Measurements from ENCODE around the gene SYCP2. TPM values are rescaled to one million over a fixed set of nuclear protein-coding genes. Genes with fewer than 3 reads are reported as not detected.
"Not testable (repeated sequence)": the region's sequence is repeated elsewhere in the genome, so short reads cannot be mapped to it uniquely, and the experiment has no call there.

Gene SYCP2
- total RNA-seq, 1 experiment from 2014 or later, result 0.29 TPM

DNA sequence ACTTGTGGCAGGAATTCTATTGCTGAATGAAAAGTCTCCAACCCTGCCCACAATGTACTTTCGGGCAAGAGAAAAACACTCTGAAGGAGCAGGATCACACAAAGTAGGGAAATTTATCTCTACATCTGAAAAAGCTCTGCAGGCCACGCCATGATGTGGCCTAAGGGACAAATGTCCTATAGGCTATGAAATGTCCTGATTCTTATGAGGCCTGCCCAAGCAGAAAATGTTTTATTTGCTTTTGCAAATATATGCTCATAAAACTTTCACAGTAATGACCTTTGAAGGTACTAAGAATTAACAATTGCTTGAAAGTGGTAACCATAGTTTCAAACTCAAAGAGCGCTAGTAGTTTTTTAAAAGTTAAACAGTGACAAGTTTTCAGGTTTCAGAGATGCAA, 31.0 kb downstream of the SYCP2 start:
- no peak for DNase-seq (ENCODE audit: low spot score)

DNA sequence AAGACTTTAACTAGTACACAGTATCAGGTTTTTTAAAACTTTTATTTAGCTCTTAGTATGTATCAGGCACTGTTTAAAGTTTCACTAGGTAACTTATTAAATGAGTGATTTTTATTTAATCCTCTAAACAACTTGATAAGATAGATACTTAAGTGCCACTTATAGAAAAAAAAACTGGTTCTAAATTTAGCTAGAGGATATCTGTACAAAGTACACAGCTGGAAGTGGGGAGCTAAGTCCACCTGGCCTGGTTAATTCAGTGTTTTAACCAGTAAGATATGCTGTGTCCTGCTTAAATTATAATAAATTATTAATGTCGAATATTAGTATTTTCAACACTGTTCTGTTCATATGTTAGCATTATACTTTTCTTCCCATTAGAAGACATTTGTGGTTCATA, 37.5 kb downstream of the SYCP2 start:
- DNase-seq (ENCODE audit: low spot score), result no peak

DNA sequence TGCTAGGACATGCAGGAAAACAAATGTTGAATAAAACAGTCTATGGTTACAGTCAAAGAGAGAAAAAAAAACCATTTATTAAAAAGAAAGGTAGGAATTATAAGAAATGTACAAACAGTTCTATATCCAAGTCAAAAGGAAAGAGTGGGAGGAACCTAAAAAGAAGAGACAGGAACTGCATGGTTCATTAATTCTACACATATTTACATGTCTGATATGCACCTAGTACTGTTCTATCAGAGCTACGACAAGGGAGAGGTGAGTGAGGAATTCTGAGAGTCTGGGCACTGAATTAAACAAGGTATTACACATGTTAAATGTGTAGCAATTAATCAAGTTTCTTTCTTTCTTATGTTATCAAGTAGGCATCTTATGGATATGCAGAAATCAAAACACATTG, 41.9 kb downstream of the SYCP2 start:
- DNase-seq (ENCODE audit: low spot score), result no peak

DNA sequence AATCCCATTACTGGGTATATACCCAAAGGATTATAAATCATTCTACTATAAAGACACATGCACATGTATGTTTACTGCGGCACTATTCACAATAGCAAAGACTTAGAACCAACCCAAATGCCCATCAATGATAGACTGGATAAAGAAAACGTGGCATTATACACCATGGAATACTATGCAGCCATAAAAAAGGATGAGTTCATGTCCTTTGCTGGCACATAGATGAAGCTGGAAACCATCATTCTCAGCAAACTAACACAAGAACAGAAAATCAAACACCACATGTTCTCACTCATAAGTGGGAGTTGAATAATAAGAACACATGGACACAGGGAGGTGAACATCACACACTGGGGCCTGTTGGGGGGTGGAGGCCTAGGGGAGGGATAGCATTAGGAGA, 43.4 kb downstream of the SYCP2 start:
- not testable (repeated sequence) for DNase-seq (ENCODE audit: low spot score)

DNA sequence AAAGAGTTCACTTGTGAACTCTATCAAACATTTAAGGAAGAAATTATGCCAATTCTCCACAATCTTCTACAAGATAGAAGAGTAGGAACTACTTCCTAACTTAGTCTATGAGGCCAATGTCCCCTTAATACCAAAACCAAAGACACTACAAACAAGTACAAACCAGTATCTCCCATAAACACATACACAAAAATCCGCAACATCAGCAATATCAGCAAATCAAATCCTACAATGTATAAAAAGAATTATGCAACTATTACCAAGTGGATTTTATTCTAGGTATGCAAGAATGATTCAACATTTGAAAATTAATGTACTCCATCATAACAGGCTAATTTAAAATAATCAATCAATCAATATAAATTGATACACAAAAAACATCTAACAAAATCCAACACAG, 45.4 kb downstream of the SYCP2 start:
- no peak for DNase-seq (ENCODE audit: low spot score)

DNA sequence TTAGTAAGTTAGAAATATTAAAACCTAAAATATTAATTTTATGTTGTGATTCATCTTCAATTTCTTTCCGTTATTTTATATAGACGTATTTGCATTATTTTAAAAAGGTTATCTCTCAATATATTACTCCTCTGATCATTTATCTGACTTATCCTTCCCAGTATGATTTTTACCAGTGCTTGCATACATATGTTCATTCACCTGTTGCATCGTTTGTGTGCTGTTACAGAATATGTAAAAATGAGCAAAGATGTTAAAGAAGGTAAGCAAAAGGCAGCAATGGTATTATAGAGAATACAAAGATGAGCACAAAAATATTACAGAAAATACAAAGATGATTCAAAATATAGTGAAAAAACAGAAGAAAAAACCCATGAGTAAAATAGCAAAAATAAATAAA, 48.9 kb downstream of the SYCP2 start:
- no peak for DNase-seq (ENCODE audit: low spot score)

DNA sequence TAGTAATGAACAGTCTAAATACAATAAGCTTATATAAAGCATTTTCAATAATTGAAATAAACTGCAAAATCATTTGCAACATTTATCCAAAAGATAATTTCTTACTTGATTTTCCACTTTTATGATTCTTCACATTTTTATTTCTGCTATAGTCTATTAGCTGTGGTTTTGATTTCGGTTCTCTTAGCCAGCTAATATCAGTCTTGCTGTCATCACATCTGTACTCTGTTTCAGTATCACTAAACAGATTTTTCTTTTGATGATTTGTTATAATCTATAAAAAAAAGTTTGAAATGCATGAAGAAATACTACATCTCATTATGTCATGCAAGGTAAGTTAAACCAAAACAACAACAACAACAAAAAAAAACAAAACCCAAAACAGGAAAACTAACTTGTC, 53.2 kb downstream of the SYCP2 start:
- no peak for DNase-seq (ENCODE audit: low spot score)

DNA sequence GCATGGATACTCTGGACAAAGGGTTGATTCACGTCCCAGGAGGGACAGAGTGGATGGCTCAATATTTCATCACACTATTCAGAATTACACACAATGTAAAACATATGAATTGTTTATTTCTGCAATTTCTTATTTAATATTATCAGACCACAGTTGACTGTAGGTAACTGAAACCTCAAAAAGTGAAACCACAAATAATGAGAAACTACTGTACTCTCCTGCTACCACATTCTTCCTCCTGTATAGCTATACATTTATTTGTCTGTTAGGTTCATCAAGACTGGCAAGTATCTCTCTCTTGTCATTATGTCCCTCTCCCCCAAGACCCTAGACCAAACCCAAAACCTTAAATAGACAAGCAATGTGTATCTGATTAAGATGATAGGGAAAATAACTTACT, 60.0 kb downstream of the SYCP2 start:
- no peak for DNase-seq (ENCODE audit: low spot score)

DNA sequence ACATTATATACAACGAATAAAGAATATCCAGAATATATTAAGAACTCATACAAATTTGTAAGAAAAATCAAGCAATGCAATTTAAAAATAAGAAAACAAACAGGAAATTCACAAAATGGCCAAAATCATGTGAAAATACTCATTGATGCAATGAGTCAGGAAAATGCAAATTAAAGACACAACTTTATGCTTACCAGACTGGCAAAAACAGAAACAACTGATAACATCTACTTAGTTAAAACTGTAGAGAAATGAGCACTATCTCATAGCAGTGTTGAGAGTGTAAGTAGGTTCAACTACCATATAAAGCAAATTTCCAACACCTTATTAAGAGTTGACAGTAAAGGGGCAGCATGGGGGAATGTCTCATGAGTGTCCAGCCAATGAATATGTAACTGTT, 62.3 kb downstream of the SYCP2 start:
- no peak for DNase-seq (ENCODE audit: low spot score)

DNA sequence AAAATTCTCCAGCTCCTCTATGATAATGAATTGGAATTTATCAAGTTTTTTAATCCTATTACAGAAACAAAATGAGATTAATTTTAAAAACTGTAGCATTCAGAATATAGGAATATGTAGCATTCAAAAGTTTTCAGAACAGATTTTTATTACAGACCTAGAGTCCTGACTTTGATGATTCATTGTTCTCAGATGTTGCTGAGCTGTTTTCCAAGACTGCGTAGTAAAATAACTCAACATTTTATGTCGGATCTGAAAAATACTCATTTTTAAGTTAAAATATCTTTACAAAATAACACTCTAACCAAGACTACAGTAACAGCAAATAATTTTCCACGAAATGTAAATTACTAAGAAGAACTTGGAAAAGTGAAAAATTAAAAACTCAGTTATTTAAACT, 67.1 kb downstream of the SYCP2 start:
- no peak for DNase-seq (ENCODE audit: low spot score)

DNA sequence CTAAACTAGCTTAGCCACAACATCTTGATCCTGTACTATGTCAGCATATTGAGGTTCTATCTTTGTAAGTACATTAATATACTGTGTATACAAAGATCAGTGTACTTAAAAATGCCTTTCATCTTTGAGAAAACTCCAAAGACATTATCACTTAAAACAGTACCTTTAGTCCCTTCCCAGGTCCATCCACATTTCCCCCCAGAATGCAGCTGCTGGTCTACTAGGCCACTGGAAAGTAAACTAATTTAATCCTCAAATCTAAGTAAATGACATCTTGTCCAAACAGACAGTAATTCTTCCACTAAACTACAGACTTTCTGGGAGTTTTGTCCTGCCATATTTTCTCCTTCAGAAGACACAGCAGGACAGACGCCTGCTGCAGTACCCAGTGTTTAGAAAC, 68.7 kb downstream of the SYCP2 start:
- DNase-seq (ENCODE audit: low spot score), result no peak

DNA sequence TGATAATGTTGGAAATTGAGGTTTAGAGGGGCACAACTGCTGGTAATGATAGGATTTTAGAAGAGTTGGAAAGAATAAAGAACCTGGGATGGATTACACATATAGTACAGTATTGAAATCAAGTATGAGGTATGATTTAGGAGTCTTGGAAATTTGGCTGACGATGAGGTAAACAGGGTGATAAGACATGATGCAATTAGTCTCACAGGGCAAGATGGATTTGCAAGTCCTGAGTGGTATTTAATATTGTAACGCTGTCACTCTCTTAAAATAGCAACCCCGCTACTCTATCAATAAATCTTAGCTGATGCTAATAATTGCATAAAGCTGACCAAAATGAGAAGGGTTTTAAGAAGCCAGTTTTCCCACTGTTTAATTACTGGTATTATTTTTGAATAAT, 70.4 kb downstream of the SYCP2 start:
- DNase-seq (ENCODE audit: low spot score), result no peak

DNA sequence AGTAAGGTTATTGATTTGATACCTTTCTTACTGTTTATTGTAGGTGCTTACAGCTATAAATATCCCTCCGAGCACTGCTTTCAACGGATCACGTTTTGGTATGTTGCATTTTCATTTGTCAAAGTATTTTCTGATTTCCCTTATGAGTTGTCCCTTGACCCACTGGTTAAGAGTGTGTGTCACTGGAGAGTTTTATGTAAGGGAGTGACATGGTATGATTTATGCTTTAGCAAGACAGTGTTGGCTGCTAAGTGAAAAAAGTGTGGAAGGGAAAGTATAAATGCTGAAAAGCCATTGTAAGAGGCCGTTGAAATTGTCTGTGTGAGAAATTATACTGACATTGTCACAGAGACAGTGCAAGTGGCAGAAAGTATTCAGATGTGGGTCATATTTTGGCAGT, 72.0 kb downstream of the SYCP2 start:
- DNase-seq (ENCODE audit: low spot score), result no peak

DNA sequence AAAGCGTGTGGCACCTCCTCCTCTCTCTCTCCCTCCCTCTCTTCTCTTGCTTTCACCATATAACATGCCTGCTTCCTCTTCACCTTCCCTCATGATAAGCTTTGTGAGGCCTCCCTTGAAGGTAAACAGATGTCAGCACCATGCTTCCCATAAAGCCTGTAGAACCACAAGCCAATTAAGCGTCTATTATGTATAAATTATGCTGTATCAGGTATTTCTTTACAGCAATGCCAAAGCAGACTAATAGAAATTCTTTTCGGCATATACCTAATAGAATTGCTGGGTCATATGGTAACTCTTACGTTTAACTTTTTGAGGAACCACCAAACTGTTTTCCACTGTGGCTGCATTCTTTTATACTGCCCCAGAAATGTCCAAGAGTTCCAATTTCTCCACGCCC, 75.0 kb downstream of the SYCP2 start:
- no peak for DNase-seq (ENCODE audit: low spot score)

DNA sequence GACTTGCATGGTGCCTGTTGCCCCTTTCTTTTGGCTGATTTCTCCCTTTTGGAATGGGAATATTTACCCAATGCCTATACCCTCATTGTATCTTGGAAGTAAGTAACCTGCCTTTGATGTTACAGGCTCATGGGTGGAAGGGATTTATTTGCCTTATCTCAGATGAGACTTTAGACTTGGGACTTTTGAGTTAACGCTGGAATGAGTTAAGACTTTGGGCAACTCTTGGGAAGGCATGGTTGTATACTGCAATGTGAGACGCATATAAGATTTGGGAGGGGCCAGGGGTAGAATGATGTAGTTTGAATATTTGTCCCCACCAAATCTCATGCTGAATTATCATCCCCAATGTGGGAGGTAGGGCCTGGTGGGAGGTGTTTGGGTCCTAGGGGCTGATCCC, 75.5 kb downstream of the SYCP2 start:
- no peak for DNase-seq (ENCODE audit: low spot score)

DNA sequence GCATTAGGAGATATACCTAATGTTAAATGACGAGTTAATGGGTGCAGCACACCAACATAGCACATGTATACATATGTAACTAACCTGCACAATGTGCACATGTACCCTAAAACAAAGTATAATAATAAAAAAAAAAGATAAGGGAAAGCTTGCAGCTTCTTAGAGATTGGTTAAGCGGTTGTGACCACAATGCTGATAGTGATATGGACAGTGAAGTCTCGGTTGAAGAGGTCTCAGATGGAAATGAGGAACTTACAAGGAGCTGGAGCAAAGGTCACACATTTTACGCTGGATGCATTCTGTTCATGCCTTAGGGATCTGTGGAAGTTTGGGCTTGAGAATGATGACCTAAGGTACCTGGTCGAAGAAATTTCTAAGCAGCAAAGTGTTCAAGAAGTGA, 76.5 kb downstream of the SYCP2 start:
- DNase-seq (ENCODE audit: low spot score), result not testable (repeated sequence)

DNA sequence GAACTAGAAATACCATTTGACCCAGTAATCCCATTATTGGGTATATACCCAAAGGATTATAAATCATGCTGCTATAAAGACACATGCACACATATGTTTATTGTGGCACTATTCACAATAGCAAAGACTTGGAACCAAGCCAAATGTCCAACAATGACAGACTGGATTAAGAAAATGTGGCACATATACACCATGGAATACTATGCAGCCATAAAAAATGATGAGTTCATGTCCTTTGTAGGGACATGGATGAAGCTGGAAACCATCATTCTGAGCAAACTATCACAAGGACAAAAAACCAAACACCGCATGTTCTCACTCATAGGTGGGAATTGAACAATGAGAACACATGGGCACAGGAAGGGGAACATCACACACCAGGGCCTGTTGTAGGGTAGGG, 76.9 kb downstream of the SYCP2 start:
- not testable (repeated sequence) for DNase-seq (ENCODE audit: low spot score)

DNA sequence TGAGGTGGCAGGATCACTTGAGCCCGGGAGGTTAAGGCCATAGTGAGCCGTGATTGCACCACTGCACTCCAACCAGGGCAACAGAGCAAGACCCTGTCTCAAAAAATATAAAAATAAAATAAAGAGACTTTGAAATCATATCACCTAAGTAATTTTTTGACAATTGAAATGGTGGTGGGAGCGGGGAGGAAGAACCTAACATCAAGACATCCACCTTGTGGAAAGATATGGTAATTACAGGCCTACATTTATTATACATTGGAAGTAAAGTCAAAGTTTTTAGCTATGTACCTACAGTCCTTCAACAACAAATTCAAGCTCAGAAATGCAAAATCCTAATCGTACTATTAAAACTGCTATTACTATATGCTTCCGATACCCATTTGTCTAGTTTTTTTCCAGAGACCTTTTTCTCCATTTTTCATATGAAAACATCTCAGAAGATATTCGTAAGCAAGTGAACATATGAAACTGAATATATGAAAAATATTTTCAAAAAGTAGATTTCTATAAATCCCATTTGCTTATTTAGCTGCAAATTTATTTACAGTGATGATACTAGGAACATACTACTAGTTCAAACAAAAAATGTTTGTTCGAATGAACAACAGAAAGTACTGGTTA, 83.3 kb downstream of the SYCP2 start:
- DNase-seq (ENCODE audit: low spot score), result peak; percentile 23

DNA sequence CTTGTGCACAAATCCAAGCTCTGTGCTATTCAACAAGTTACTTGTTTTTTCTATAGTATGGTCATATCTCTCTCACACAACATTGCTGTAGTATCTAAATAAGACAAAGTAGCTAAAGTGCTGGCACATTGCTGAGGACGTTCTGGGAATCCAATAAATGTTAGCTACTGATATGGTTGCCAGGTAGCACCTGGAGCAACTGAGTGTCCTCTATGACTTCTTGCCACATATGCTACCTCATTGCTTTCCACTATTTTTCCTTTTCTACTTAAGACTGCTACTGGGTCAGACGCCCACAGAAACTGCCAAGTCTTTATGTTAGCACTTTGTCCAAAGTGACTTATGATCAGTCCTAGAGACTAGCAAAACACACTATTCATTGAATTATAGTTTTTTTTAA, 85.3 kb downstream of the SYCP2 start:
- no peak for DNase-seq (ENCODE audit: low spot score)

DNA sequence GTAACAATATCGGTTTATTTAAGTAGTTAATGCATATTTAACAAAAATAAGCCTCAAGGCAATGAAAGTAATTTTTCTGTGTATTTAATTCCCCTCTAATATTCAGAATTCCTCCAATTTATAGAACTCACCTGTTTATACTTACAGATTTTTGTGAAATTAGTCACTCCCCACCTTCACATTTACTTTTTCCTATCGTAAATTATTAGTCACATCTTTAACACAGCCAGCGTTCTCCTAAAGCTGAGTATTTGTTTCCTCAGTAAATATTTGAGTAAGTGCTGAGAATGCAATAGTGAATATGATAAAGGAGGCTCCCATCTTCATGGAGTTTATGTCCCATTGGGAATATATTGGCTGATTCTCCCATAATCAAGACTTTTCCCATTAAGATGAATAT, 88.0 kb downstream of the SYCP2 start:
- DNase-seq (ENCODE audit: low spot score), result no peak

DNA sequence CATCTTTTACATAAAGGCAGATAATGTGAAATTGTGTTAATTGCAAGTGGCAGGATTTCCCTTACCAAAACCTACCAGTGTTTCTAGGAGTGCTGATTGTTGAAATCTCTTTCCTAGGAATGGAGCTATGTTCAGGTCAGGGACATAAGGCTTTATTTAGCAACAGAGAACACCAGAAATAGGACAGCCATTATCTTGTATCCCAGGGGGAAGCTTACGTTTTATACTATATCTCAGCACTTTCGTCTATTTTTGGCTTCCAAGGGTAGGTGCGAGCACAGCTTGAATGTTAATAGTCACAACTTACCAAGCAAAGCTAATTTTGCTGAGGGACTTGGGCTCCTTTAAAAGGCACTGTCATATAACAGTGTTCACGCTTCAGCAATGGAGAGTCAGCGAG, 94.0 kb downstream of the SYCP2 start:
- DNase-seq (ENCODE audit: low spot score), result no peak

DNA sequence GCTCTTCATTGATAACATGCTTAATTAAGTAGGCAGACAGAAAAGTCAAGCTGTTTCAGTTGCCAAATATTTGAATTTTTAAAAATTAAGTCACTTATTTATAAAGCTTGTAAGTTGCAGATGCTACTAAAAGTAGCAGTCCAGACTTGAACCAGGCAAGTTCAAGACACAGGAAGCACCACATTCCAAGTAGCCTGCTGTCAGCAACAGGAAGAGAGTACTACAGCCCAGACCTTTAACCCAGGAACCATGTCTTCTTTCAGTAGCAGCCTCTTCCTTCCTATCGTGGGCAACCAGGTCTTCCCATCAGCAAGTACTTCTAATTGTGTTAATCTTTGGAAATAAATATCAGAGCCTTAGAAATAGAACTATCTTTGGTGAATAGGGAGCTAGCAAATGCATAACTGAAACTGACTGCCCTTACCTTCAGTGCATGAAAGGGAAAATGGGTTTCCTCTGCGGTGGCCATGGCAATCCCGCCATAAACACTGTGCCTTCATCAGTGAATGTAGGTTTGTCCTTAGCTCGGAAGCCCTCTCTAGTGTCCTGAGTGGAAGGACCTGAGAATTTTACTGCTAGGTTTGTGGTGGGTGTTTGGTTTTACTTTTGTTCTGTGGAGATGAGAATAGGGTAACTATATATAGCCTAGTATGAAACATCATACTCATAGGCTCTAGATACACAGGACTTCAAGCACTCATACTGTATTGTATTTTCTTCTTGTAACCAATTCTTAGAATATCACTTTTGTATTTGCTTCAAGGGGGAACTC, 95.6 kb downstream of the SYCP2 start:
- DNase-seq (ENCODE audit: low spot score), result no peak

DNA sequence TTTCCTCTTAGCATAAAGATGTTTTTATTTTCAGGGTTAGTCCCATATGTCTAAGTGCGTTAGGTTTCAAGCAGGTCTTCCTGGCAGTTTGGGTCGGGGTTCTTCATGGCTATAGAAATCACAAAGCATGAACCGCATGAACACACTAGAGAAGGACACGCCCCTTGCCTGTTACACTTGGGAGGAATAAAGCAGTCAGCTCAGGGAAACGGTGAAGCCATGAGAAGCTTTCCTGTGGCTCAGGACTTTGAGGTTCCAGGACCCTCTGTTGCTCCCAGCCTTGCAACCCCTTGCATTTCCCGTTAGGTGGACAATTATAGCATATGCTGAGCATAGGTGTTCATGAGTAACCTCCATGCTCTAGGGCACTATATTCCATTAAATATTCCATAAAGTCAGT, 96.7 kb downstream of the SYCP2 start:
- no peak for DNase-seq (ENCODE audit: low spot score)

Measured in A172 (cell line).